ENCODE measurements around the gene GSE1.

GRCh38 chr16:85681255-85681654, 68.1 kb downstream of the GSE1 start:
- TF ChIP-seq, protein P1, sequence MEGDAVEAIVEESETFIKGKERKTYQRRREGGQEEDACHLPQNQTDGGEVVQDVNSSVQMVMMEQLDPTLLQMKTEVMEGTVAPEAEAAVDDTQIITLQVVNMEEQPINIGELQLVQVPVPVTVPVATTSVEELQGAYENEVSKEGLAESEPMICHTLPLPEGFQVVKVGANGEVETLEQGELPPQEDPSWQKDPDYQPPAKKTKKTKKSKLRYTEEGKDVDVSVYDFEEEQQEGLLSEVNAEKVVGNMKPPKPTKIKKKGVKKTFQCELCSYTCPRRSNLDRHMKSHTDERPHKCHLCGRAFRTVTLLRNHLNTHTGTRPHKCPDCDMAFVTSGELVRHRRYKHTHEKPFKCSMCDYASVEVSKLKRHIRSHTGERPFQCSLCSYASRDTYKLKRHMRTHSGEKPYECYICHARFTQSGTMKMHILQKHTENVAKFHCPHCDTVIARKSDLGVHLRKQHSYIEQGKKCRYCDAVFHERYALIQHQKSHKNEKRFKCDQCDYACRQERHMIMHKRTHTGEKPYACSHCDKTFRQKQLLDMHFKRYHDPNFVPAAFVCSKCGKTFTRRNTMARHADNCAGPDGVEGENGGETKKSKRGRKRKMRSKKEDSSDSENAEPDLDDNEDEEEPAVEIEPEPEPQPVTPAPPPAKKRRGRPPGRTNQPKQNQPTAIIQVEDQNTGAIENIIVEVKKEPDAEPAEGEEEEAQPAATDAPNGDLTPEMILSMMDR (IDR thresholded peaks at IDR 0.05 in 4 of 5, conservative IDR thresholded peaks at IDR 0.05 in 1 of 5) = no peak
- TF ChIP-seq POLR2A (IDR thresholded peaks at IDR 0.05) = no peak

Measured in gastrocnemius medialis (tissue), 4 donors.